GM12801 (cell line): ENCODE data around the gene WNT1.

Experiments
- TF ChIP-seq, protein P1 (sequence below): IDR thresholded peaks from one replicate; pipeline ENCODE4 v1.5.1; 2011; ENCODE audit warnings: control low read depth; ENCODE audit not compliant: insufficient read length; ENCODE audit errors: extremely low read depth

The WNT1 gene

DNA sequence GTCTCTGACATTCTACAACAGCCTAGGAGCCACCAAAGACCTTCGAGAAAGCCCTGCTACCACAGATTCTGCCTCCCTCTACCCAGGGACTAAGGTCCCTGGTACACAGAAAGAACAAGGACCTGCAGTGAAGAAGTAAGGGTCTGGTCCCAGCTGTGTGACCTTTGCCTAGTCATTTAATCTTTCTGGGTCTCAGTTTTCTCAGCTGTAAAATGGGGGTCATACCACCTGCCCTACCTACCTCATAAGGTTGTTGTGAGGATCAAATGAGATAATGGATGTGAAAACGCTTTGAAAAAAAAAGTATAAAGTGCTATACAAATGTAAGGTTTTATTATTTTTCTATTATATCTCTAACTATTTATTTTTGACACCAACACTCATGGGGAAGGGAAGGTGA, 45.7 kb downstream of the WNT1 start:
- TF ChIP-seq, protein P1, sequence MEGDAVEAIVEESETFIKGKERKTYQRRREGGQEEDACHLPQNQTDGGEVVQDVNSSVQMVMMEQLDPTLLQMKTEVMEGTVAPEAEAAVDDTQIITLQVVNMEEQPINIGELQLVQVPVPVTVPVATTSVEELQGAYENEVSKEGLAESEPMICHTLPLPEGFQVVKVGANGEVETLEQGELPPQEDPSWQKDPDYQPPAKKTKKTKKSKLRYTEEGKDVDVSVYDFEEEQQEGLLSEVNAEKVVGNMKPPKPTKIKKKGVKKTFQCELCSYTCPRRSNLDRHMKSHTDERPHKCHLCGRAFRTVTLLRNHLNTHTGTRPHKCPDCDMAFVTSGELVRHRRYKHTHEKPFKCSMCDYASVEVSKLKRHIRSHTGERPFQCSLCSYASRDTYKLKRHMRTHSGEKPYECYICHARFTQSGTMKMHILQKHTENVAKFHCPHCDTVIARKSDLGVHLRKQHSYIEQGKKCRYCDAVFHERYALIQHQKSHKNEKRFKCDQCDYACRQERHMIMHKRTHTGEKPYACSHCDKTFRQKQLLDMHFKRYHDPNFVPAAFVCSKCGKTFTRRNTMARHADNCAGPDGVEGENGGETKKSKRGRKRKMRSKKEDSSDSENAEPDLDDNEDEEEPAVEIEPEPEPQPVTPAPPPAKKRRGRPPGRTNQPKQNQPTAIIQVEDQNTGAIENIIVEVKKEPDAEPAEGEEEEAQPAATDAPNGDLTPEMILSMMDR: no peak

DNA sequence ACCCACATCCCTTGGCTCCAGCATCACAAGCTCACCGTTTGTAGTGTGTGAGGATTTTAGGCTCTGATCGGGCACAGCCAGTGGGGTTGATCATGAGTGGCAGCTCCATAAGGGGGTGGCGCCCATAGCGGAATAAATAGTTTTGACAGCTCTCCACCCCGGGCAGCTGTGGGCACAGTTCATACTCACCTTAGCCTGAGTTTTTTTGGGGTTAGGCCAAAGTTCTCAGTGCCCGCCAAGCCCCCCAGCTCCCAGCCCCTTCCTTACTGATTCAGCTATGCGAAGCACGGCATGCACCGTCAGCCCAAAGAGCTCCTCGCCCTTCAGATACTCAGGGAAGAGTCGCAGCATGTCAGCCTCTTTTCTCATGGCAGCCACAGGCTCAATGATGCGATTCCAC, 46.4 kb downstream of the WNT1 start:
- TF ChIP-seq, protein P1: no peak

DNA sequence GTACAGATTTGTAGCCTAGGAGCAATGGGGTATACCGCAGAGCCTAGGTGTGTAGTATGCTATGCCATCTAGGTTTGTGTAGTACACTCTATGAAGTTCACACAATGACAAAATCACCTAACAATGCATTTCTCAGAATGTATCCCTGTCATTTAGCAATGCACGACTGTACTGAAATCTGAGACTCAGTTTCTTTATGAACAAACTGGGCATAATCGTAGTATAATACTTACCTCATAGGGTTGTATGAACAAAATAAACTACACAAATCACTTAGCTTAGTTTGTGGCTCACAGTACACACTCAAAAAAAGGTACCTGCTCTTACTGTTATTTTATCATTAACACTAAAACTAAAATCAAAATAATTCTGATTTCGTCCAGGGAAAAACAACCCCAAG, 47.3 kb downstream of the WNT1 start:
- TF ChIP-seq, protein P1: no peak

DNA sequence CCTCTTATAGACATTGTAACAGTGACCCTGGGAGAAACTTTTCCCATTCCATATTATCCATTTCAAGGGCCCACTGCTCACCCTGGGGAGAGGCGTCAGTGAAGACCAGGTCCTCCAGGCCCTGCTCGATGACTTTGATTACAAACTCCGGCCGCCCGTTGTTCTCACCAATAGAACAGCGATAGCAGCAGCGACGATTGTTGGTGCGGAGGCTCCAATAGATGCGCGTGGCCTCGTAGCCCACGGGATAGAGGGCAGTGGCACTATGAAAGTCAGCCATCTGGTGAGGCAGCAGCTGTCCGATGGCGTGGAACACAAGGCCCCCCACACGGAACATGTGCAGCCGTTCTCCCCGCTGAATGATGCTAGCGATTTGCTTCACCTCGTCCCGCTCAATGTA, 48.0 kb downstream of the WNT1 start:
- TF ChIP-seq, protein P1: no peak

DNA sequence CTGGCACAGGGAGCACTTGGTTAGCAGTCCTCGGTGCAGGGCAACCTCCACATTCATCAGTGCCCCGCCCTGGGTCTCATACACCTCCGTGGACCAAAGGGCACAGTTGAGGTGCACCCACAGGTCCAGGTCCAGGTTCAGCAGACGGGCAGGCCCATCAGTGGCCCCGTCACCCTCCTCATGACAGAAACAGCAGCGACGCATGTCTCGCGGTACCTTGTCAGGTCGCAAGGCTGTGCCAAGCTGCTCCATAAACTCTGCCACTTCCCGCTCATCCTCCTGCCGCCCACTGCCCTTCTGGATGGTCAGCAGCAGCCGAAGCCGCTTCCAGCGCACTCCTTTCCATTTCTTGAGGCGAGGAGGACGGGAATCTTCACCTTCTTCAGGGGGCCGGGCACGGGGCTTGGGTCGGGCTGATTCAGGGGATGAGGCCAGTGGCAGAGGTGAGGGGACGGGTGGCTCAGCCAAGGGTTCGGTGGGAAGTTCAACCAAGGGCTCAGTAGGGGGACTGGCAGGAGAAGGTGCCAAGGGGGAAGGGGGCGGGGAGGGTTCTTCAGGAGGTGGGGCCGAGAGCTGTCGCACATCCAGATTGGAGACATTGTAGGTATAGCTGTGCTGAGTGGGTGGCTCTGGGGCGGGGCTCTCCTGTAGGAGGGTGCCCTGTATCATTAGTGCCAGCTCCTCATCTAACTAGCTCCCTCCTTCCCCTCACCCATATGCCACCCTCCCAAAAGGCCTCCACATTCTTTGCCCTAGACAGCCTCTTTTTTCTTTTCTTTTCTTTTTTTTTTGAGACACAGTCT, 48.8 kb downstream of the WNT1 start:
- TF ChIP-seq, protein P1: no peak

DNA sequence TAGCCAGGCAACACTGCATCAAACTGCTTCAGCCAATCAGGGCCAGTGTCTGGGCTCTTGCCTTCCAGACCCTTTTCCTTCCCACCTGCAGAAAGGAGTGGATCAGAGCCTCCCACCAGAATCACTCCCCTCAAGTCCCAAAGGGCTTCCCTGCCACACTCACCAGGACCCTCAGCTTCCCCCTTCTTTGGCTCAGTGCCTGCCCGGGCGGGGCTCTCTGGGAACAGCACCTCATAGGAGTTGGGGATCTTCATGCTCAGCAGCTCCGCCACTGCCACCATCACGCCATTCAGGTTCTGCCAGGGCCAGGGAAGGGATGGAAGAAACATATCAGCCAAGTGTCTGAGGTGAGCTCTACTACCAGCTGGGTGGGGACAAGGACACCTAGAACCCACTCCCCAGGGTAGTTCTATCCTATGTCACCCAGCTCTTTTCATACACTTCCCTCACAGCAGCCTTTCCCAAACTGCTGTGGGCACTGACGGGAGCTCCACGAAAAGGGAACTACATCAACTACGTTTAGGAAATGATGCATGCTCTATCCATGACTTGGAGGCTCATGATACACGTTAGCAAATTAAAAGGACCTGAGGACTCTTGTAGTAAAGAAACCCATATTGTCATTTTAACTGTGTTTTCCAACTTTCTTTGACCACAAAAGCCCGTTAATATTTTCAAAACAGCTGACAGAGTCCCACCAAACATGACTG, 49.9 kb downstream of the WNT1 start:
- TF ChIP-seq, protein P1: no peak

DNA sequence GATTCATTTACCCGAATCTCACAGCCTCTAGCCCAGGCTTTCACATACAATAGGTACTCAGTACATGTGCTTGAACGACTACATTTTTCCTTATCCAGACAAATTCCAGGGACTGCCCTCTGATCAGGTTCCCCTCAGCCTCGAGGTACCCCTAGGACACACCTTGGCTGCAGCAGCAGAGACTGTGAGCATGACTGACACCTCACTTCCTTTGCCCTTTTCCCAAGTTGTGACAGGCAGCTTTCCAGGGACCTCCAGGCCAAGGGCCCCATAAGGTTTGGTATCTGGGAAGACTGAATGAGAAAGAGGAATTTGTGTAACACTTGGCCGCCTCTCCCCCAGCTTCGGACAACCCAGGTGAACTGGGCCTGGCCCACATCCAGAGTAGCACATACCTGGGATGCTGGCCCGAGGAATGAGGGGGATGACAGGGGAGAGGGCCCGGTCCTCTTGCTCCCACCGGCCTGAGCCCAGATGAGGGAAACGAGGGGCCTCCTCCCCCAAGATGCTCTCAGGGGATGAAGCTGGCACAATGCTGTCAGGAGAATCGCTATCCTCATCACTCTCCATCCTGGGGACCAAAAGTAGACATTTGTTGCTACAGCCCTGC, 50.6 kb downstream of the WNT1 start:
- TF ChIP-seq, protein P1: no peak
